AG09309 (cell line): ENCODE data around the gene ZNF423.

Experiments used
- DNase-seq: peaks from one replicate; pipeline ENCODE4 v3.0.0-alpha.2; 2010; ENCODE audit warnings: low read depth
- H3K4me3 ChIP-seq: 2 replicates; pipeline ENCODE4 v1.5.1; 2011; ENCODE audit warnings: mild to moderate bottlenecking, low read depth, low read length, moderate library complexity; ENCODE audit not compliant: control insufficient read depth
- TF ChIP-seq, protein P1 (sequence below): IDR thresholded peaks from 2 replicates; pipeline ENCODE4 v1.5.1; 2011; ENCODE audit warnings: mild to moderate bottlenecking, low read depth, low read length, inconsistent platforms; ENCODE audit not compliant: insufficient read depth, control insufficient read depth; ENCODE audit errors: missing control alignments

The ZNF423 gene

DNA sequence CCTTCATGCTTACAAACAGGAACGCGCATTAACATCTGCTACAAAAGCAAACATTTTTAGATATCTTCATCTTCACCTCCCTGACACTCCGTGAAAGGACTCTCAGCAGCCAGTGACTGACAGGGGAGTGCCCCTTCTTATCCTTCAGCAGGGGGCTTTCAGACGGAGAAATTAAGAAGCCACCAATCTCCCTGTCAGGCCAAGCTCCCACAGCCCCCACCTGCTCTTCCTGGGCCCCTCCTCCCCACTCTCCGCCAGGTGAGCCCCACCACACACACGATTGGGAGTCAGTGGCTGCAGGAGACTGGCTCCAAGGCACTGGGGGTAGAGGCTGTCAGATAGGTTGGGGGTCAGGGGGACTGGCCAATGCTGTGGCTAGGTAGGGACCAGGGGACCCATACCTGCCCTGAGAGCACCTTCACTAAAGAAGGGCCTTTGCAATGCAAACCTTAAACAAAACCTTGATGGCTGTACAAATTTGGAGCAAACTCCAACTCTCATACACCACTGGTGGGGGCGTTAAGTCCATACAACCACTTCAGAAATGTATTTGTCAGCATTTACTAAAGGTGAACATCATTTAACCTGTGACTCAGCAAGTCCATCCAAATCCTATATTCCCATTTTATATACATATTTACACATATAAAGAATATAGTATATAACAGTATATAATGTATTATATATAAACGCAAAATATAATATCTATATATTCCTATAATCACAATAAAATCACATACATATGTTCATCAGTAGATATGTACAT lies 232.2 kb downstream of the ZNF423 start:
- no peak overlapping the region for H3K4me3 ChIP-seq
- DNase-seq = no peak
- TF ChIP-seq, protein P1, sequence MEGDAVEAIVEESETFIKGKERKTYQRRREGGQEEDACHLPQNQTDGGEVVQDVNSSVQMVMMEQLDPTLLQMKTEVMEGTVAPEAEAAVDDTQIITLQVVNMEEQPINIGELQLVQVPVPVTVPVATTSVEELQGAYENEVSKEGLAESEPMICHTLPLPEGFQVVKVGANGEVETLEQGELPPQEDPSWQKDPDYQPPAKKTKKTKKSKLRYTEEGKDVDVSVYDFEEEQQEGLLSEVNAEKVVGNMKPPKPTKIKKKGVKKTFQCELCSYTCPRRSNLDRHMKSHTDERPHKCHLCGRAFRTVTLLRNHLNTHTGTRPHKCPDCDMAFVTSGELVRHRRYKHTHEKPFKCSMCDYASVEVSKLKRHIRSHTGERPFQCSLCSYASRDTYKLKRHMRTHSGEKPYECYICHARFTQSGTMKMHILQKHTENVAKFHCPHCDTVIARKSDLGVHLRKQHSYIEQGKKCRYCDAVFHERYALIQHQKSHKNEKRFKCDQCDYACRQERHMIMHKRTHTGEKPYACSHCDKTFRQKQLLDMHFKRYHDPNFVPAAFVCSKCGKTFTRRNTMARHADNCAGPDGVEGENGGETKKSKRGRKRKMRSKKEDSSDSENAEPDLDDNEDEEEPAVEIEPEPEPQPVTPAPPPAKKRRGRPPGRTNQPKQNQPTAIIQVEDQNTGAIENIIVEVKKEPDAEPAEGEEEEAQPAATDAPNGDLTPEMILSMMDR = no peak

DNA sequence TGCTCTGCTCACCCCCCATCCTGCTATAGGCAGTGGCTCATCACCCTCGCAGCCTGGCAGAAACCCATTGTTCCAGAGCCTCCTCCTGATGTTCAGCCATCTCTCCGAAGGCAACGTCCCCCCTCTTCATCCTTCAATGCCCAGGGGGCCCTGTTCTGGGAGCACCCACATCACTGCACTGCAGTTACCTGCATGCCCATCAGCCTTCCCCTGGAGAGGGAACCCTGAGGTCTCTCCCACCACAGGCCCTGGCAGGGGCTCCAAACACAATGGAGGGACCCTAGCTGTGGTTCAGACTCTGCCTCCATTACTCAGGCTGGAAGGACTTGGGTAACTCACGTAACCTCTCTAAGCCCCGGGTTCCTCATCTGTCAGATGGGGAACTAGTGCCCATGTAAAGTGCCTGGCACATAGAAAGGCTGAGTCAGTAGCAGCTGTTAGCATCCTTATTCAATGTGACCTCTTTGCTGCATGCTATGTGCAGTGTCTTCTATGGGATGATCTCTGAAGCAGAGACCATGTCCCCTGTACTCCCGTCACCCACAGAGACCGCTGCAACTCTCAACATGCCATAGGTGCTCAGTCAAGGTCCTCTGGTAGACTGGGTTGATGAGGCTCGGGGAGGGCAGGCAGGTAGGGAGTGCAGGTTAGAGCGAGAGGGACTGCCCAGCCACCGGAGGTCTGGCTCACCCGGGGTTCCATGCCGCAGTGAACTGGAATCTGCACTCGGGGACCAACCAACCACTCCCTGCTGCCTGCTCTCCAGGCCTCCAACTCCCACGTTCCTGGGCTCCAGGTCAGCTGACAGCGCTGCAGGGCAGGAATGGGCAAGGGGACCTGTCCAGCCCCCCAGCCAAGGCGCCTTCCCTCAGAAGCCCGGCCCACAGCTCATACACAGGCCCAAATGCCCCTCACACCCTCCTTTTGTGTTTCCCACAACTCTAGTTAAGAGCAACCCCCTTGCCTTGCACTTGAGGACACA lies 233.2 kb downstream of the ZNF423 start:
- H3K4me3 ChIP-seq = no peak overlapping the region
- TF ChIP-seq, protein P1 = no peak
- no peak for DNase-seq

DNA sequence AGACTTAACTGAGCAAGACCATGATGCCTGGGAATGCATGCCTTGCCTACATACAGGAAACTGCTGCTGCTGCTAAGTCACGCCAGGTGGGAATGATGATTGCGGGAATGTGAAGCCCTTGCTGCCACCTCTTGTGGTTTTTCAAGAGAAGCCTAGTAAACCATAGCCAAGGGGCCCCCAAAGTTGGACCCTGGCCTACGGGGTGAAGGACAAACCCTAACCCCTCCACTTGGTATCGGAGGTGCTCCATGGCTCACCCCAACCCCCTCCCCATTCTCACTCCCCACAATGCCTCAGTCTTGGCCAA lies 233.9 kb downstream of the ZNF423 start:
- TF ChIP-seq, protein P1 = no peak
- DNase-seq = no peak
- no peak overlapping the region for H3K4me3 ChIP-seq

DNA sequence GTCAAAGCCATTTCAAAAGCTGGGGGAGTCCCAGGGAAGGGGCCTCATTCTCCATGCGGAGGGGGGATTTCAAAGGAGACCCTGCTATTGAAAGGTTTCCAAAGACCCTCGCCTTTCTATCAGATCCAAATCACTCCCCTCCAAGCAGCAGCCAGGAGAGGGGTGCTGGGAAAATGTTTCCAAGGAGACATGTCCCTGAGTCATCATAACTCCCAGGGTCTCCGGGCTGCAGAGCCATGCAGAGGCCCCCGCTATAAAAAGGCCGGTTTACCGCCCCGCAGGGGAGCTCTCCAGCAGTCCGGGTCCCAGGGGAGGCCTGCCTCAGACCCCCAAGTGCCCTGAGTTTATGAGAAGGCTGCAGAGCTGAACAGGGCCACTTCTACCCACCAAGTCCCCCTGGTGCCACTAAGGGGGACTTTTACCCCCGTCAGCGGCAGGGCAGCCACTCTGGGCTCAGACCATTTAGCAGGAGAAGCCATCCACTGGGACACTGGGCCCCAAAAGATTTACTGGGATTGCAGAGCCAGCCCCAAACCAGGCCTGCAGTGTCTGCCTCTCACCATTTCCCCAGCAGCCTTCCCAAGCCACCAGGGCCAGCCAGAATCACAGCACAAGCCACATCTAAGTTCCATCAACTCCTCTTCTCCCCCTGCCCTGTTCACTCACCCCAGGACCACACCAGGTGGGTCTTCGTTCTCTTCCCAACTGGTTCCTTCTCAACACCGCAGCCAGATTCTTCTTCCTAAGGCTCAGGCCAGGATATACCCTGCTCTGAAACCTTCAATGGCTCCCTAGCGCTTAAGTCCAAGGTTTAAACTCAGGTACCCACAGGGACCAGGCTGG lies 234.4 kb downstream of the ZNF423 start:
- TF ChIP-seq, protein P1 = no peak
- no peak for DNase-seq
- no peak overlapping the region for H3K4me3 ChIP-seq

DNA sequence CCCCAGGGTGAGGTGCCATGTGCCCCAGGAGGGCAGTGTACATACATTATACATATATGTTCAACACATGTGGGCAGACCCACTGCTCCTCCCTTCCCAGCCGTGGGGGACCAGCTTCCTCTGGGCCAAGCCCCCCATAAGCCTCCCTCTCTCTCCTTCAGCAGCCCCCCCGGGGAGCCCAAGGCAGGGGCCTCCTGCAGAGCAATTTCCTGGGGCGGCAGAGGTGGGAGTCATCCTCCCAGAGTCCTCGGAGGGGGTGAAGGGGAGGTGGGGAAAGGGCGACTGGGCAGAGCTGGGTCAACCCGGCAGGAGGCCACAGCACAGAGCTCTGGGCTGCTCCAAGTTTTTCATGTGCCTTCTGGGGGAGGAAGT lies 235.1 kb downstream of the ZNF423 start:
- H3K4me3 ChIP-seq = no peak overlapping the region
- TF ChIP-seq, protein P1 = no peak
- DNase-seq = no peak
